Measurements from ENCODE around the gene YPEL5.
"Not testable (repeated sequence)": the region's sequence is repeated elsewhere in the genome, so short reads cannot be mapped to it uniquely, and the experiment has no call there.

Gene YPEL5

GRCh38 chr2:30144260-30144659 is 2.5 kb upstream of the YPEL5 start:
- no peak for TF ChIP-seq POLR2AphosphoS5 (IDR thresholded peaks at IDR 0.05; ENCODE audit: low read depth, low read length)
- TF ChIP-seq POLR2A (IDR thresholded peaks at IDR 0.05; ENCODE audit: low read depth, low read length), result no peak
- TF ChIP-seq TAF1 (IDR thresholded peaks at IDR 0.05; ENCODE audit: borderline replicate concordance, low read depth, low read length), result no peak
- no peak for FAIRE-seq
- DNase-seq (ENCODE audit: insufficient read length), result no peak

GRCh38 chr2:30144951-30145350 is 1.9 kb upstream of the YPEL5 start:
- not testable (repeated sequence) for FAIRE-seq; DNase-seq (ENCODE audit: insufficient read length)

- TF ChIP-seq TAF1 (IDR thresholded peaks at IDR 0.05; ENCODE audit: borderline replicate concordance, low read depth, low read length) (no peak), POLR2AphosphoS5 (IDR thresholded peaks at IDR 0.05; ENCODE audit: low read depth, low read length) (no peak), POLR2A (IDR thresholded peaks at IDR 0.05; ENCODE audit: low read depth, low read length) (no peak)
- FAIRE-seq (no peak), DNase-seq (ENCODE audit: insufficient read length) (no peak)
Measured at GRCh38 chr2:30145826-30146336, 926 bp upstream of the YPEL5 start.

- no peak for TF ChIP-seq POLR2A (IDR thresholded peaks at IDR 0.05; ENCODE audit: low read depth, low read length)
- no peak for TF ChIP-seq POLR2AphosphoS5 (IDR thresholded peaks at IDR 0.05; ENCODE audit: low read depth, low read length)
- TF ChIP-seq TAF1 (IDR thresholded peaks at IDR 0.05; ENCODE audit: borderline replicate concordance, low read depth, low read length), result no peak
- no peak for DNase-seq (ENCODE audit: insufficient read length)
- FAIRE-seq, result no peak
Measured at GRCh38 chr2:30147196-30147714, 448 bp downstream of the YPEL5 start.

GRCh38 chr2:30147715-30148610 is 1.2 kb downstream of the YPEL5 start:
- DNase-seq (ENCODE audit: insufficient read length) (peak; percentile 70), FAIRE-seq (peak; percentile 83)
- TF ChIP-seq POLR2A (IDR thresholded peaks at IDR 0.05; ENCODE audit: low read depth, low read length) (no peak; the same call in 1 of the 2 replicates), POLR2AphosphoS5 (IDR thresholded peaks at IDR 0.05; ENCODE audit: low read depth, low read length) (no peak), TAF1 (IDR thresholded peaks at IDR 0.05; ENCODE audit: borderline replicate concordance, low read depth, low read length) (no peak)

GRCh38 chr2:30148850-30149249 is 2.0 kb downstream of the YPEL5 start:
- no peak for TF ChIP-seq POLR2AphosphoS5 (IDR thresholded peaks at IDR 0.05; ENCODE audit: low read depth, low read length)
- TF ChIP-seq TAF1 (IDR thresholded peaks at IDR 0.05; ENCODE audit: borderline replicate concordance, low read depth, low read length), result no peak
- no peak for TF ChIP-seq POLR2A (IDR thresholded peaks at IDR 0.05; ENCODE audit: low read depth, low read length)
- no peak for FAIRE-seq
- no peak for DNase-seq (ENCODE audit: insufficient read length)

- no peak for TF ChIP-seq POLR2A (IDR thresholded peaks at IDR 0.05; ENCODE audit: low read depth, low read length)
- TF ChIP-seq TAF1 (IDR thresholded peaks at IDR 0.05; ENCODE audit: borderline replicate concordance, low read depth, low read length), result no peak
- no peak for TF ChIP-seq POLR2AphosphoS5 (IDR thresholded peaks at IDR 0.05; ENCODE audit: low read depth, low read length)
- no peak for FAIRE-seq
- no peak for DNase-seq (ENCODE audit: insufficient read length)
Measured at GRCh38 chr2:30149513-30149912, 2.7 kb downstream of the YPEL5 start.

- FAIRE-seq (no peak), DNase-seq (ENCODE audit: insufficient read length) (no peak)
- TF ChIP-seq TAF1 (IDR thresholded peaks at IDR 0.05; ENCODE audit: borderline replicate concordance, low read depth, low read length) (no peak), POLR2AphosphoS5 (IDR thresholded peaks at IDR 0.05; ENCODE audit: low read depth, low read length) (no peak), POLR2A (IDR thresholded peaks at IDR 0.05; ENCODE audit: low read depth, low read length) (no peak)
Measured at GRCh38 chr2:30149976-30150375, 3.2 kb downstream of the YPEL5 start.

- TF ChIP-seq TAF1 (IDR thresholded peaks at IDR 0.05; ENCODE audit: borderline replicate concordance, low read depth, low read length) (no peak), POLR2AphosphoS5 (IDR thresholded peaks at IDR 0.05; ENCODE audit: low read depth, low read length) (no peak), POLR2A (IDR thresholded peaks at IDR 0.05; ENCODE audit: low read depth, low read length) (no peak)
- FAIRE-seq, result no peak
- no peak for DNase-seq (ENCODE audit: insufficient read length)
Measured at GRCh38 chr2:30150786-30151185, 4.0 kb downstream of the YPEL5 start.

- TF ChIP-seq POLR2AphosphoS5 (IDR thresholded peaks at IDR 0.05; ENCODE audit: low read depth, low read length) (no peak), TAF1 (IDR thresholded peaks at IDR 0.05; ENCODE audit: borderline replicate concordance, low read depth, low read length) (no peak), POLR2A (IDR thresholded peaks at IDR 0.05; ENCODE audit: low read depth, low read length) (no peak)
- no peak for DNase-seq (ENCODE audit: insufficient read length)
- no peak for FAIRE-seq
Measured at GRCh38 chr2:30152385-30152784, 5.6 kb downstream of the YPEL5 start.

- TF ChIP-seq TAF1 (IDR thresholded peaks at IDR 0.05; ENCODE audit: borderline replicate concordance, low read depth, low read length) (no peak), POLR2A (IDR thresholded peaks at IDR 0.05; ENCODE audit: low read depth, low read length) (no peak), POLR2AphosphoS5 (IDR thresholded peaks at IDR 0.05; ENCODE audit: low read depth, low read length) (no peak)
- DNase-seq (ENCODE audit: insufficient read length) (no peak), FAIRE-seq (no peak)
Measured at GRCh38 chr2:30155202-30155601, 8.4 kb downstream of the YPEL5 start.
